Stimulated activated CD4-positive, alpha-beta T cell treated with anti-CD3 and anti-CD28 coated beads, Interleukin-12 subunit alpha, Interleukin-12 subunit beta, amount 100 ng/mL, for 48 hours (primary cell): ENCODE results near the gene IQSEC1.

Experiments used
- DNase-seq, 3 donors: peaks; one replicate each; pipeline ENCODE4 v3.0.0-alpha.2; 2020; ENCODE audit warnings: low read depth in 2 of 3, low spot score in 1 of 3

Gene IQSEC1

GRCh38 chr3:12972781-12973702 is 100.2 kb downstream of the IQSEC1 start:
- DNase-seq, result no peak

GRCh38 chr3:12972043-12972442 is 101.2 kb downstream of the IQSEC1 start:
- no peak for DNase-seq

GRCh38 chr3:12970684-12971083 is 102.5 kb downstream of the IQSEC1 start:
- no peak for DNase-seq

GRCh38 chr3:12969486-12969885 is 103.7 kb downstream of the IQSEC1 start:
- DNase-seq, result no peak

GRCh38 chr3:12968541-12968940 is 104.7 kb downstream of the IQSEC1 start:
- no peak for DNase-seq

GRCh38 chr3:12967606-12968351 is 105.5 kb downstream of the IQSEC1 start:
- DNase-seq, result peak; percentile 77 to 87 (median 81)

GRCh38 chr3:12966847-12967605 is 106.2 kb downstream of the IQSEC1 start:
- peak in 1 of 3 donors; percentile 13 for DNase-seq

- no peak for DNase-seq
These were observed 107.0 kb downstream of the IQSEC1 start for GRCh38 chr3:12965999-12966846.

- DNase-seq, result no peak
These were observed 108.3 kb downstream of the IQSEC1 start for GRCh38 chr3:12964711-12965612.

- no peak for DNase-seq
These were observed 109.1 kb downstream of the IQSEC1 start for GRCh38 chr3:12963922-12964701.

GRCh38 chr3:12963231-12963896 is 109.9 kb downstream of the IQSEC1 start:
- peak in 2 of 3 donors; percentile 9 to 23 for DNase-seq

- no peak for DNase-seq
These were observed 110.9 kb downstream of the IQSEC1 start for GRCh38 chr3:12962292-12962691.

- DNase-seq, result no peak
These were observed 111.6 kb downstream of the IQSEC1 start for GRCh38 chr3:12961697-12962036.

GRCh38 chr3:12961007-12961696 is 112.1 kb downstream of the IQSEC1 start:
- no peak for DNase-seq

GRCh38 chr3:12960497-12960896 is 112.7 kb downstream of the IQSEC1 start:
- DNase-seq, result no peak

GRCh38 chr3:12959838-12960378 is 113.3 kb downstream of the IQSEC1 start:
- DNase-seq, result no peak

GRCh38 chr3:12959410-12959809 is 113.8 kb downstream of the IQSEC1 start:
- DNase-seq, result no peak
